Ishikawa (cell line): ENCODE measurements around the gene INPP5F.

Source experiments
- CEBPB ChIP-seq: IDR thresholded peaks from 2 replicates; pipeline ENCODE4 v1.6.1; 2012
- CREB1 ChIP-seq: IDR thresholded peaks from 2 replicates; pipeline ENCODE4 v1.6.1; 2012; ENCODE audit warnings: low read depth
- EGR1 ChIP-seq: IDR thresholded peaks from 2 replicates; pipeline ENCODE4 v1.6.1; 2012
- FOXM1 ChIP-seq: IDR thresholded peaks from 2 replicates; pipeline ENCODE4 v1.6.1; 2012; ENCODE audit warnings: low read depth, borderline replicate concordance
- RAD21 ChIP-seq: IDR thresholded peaks from 2 replicates; pipeline ENCODE4 v1.6.1; 2012; ENCODE audit warnings: low read depth
- TCF12 ChIP-seq: IDR thresholded peaks from 2 replicates; pipeline ENCODE4 v1.6.1; 2012; ENCODE audit warnings: low read depth
- YY1 ChIP-seq: IDR thresholded peaks from 2 replicates; pipeline ENCODE4 v1.6.1; 2012; ENCODE audit warnings: low read depth
- TF ChIP-seq, protein P1 (sequence below): IDR thresholded peaks from 2 replicates; pipeline ENCODE4 v1.6.1; 2012

DNA sequence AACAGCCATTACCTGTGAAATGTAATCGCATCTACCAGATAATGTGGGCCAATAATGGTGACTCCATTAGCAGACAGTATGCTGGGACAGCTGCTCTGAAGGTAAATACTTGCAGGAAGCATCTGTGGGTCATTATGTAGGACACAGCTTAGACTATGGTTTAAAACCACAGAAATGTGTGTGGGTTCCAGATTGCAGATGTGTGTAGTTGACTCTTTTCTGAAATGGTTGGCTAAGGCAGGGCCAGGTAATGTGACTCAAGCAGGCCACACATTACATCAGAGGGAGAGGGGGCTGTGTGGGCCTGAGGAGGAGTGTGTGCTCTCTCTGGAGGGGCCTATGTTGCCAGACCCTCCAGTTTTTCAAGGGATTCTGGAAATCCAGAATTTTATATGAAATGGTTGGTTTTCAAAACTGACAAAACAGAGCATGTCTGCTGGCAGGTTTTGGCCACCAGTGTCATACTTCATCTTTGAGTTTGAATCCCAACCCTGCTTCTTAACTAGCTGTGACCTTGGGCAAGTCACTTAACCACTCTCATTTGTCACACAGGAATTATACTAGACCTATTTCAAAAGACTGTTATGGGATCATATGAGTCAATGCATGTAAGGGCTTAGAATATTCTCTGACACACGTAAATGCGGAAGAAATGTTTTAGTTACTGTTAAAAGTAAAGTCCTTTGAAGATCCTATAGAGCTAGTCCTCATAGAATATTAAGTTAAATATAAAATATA lies 82.3 kb downstream of the INPP5F start:
- TF ChIP-seq RAD21 (no peak), TCF12 (no peak), FOXM1 (no peak), CEBPB (no peak), CREB1 (no peak), YY1 (no peak), EGR1 (no peak)
- TF ChIP-seq, protein P1, sequence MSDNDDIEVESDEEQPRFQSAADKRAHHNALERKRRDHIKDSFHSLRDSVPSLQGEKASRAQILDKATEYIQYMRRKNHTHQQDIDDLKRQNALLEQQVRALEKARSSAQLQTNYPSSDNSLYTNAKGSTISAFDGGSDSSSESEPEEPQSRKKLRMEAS: no peak
